Naive thymus-derived CD8-positive, alpha-beta T cell (primary cell): ENCODE measurements around the gene CYP2A7. TPM values are rescaled to one million over a fixed set of nuclear protein-coding genes. Genes with fewer than 3 reads are reported as not detected.
"Not testable (repeated sequence)": the region's sequence is repeated elsewhere in the genome, so short reads cannot be mapped to it uniquely, and the experiment has no call there.

Source experiments
- ATAC-seq, 2 donors: fragments of 150-1000 bp; cut with Tn5 transposase in 1 of 2; sonication (Bioruptor Pico), chemical (Tn5 transposase) in 1 of 2; 1 replicate in 1 of 2; 2 replicates in 1 of 2; pipeline ENCODE4 v1.10.0; 2021; ENCODE audit warnings: mild to moderate bottlenecking in 2 of 2, moderate library complexity in 2 of 2
- POLR2A ChIA-PET: fragments of 350-600 bp; sonication (Branson Sonifier 250); formaldehyde crosslinking; loops from one replicate; lab custom pipeline; 2021; ENCODE audit warnings: antibody characterized with exemption; lab: Charles Lee
- DNase-seq, 10 donors: peaks; one replicate each; pipeline versions ENCODE4 v3.0.0 to v3.0.0-alpha.2; 2020 to 2022
- H3K27ac Mint-ChIP-seq, 10 donors: one replicate each; pipeline ENCODE4 v1.8.0; 2020 to 2022; ENCODE audit warnings: mild to moderate bottlenecking in 10 of 10, mixed read lengths in 10 of 10, moderate library complexity in 4 of 10, inconsistent platforms in 1 of 10
- H3K27me3 Mint-ChIP-seq, 5 donors: one replicate each; pipeline ENCODE4 v1.8.0; 2021 to 2022; ENCODE audit warnings: mixed read lengths in 5 of 5
- H3K36me3 Mint-ChIP-seq, 3 donors: one replicate each; pipeline ENCODE4 v1.8.0; 2020 to 2022; ENCODE audit warnings: mixed read lengths in 3 of 3, mild to moderate bottlenecking in 2 of 3, inconsistent platforms in 1 of 3
- H3K4me1 Mint-ChIP-seq, 4 donors: one replicate each; pipeline ENCODE4 v1.8.0; 2021 to 2022; ENCODE audit warnings: mixed read lengths in 4 of 4
- H3K4me3 Mint-ChIP-seq, 10 donors: one replicate each; pipeline ENCODE4 v1.8.0; 2020 to 2022; ENCODE audit warnings: mild to moderate bottlenecking in 10 of 10, mixed read lengths in 10 of 10, moderate library complexity in 6 of 10, inconsistent platforms in 1 of 10
- H3K9me3 Mint-ChIP-seq, 9 donors: one replicate each; pipeline ENCODE4 v1.8.0; 2020 to 2022; ENCODE audit warnings: mixed read lengths in 9 of 9, mild to moderate bottlenecking in 3 of 9, inconsistent platforms in 1 of 9, moderate library complexity in 1 of 9
- polyA plus RNA-seq, 3 donors: library from polyadenylated mRNA; unstranded; fragments of 300-500 nt; fragmentation: Illumina TruSeq; gene quantifications; one replicate each; pipeline ENCODE4 v1.2.3, GENCODE V29; 2021
- total RNA-seq, 8 experiments: library from RNA in 2 of 8; stranded (reverse) in 2 of 8; gene quantifications; one replicate each; pipeline ENCODE4 v1.2.3 and lab custom pipeline; 2021 to 2026

Gene CYP2A7
- total and polyA plus RNA-seq, 5 experiments from 2014 or later = not detected

GRCh38 chr19:40919530-40920299 is 37.7 kb upstream of the CYP2A7 start:
- ATAC-seq, DNase-seq, H3K27ac Mint-ChIP-seq, POLR2A ChIA-PET, H3K4me3 Mint-ChIP-seq, H3K4me1 Mint-ChIP-seq: not testable (repeated sequence)
- Mint-ChIP-seq H3K9me3 (peaks cover 3 to 66% (median 24%) of the 10 kb centered on the region in 9 donors), H3K36me3 (peaks cover 0 to 19% (median 13%) of the 10 kb centered on the region in 3 donors), H3K27me3 (peaks cover 0 to 13% (median 0%) of the 10 kb centered on the region in 5 donors)

GRCh38 chr19:40918303-40918702 is 36.3 kb upstream of the CYP2A7 start:
- H3K9me3 Mint-ChIP-seq = peaks cover 3 to 80% (median 38%) of the 10 kb centered on the region in 9 donors
- ATAC-seq, H3K4me1 Mint-ChIP-seq, POLR2A ChIA-PET, H3K27ac Mint-ChIP-seq, H3K4me3 Mint-ChIP-seq, DNase-seq: not testable (repeated sequence)
- peaks cover 0 to 18% (median 0%) of the 10 kb centered on the region in 5 donors for H3K27me3 Mint-ChIP-seq
- H3K36me3 Mint-ChIP-seq = peaks cover 2 to 33% (median 19%) of the 10 kb centered on the region in 3 donors

GRCh38 chr19:40908976-40909375 is 26.9 kb upstream of the CYP2A7 start:
- DNase-seq (peak in 4 of 10 donors; percentile 13 to 67 (median 42)), ATAC-seq (peak in 1 of 2 donors; percentile 66)
- peaks cover 0 to 18% (median 6%) of the 10 kb centered on the region in 9 donors for H3K9me3 Mint-ChIP-seq
- H3K4me1 Mint-ChIP-seq = peaks cover 7 to 24% (median 14%) of the 10 kb centered on the region in 4 donors
- H3K27me3 Mint-ChIP-seq = peaks cover 0 to 18% (median 3%) of the 10 kb centered on the region in 5 donors
- POLR2A ChIA-PET = no interaction called here
- peak overlapping the region in 9 of 10 donors; percentile 70 to 93 (median 81) for H3K4me3 Mint-ChIP-seq
- peak overlapping the region in 8 of 10 donors; percentile 74 to 97 (median 90) for H3K27ac Mint-ChIP-seq
- H3K36me3 Mint-ChIP-seq = peaks cover 2 to 10% (median 7%) of the 10 kb centered on the region in 3 donors

- POLR2A ChIA-PET = no interaction called here
- peak; percentile 85 to 91 for ATAC-seq
- H3K27ac Mint-ChIP-seq = peak overlapping the region; percentile 32 to 97 (median 87)
- peaks cover 0 to 10% (median 0%) of the 10 kb centered on the region in 9 donors for H3K9me3 Mint-ChIP-seq
- DNase-seq = peak; percentile 23 to 75 (median 66)
- peaks cover 7 to 24% (median 14%) of the 10 kb centered on the region in 4 donors for H3K4me1 Mint-ChIP-seq
- H3K4me3 Mint-ChIP-seq = peak overlapping the region; percentile 70 to 93 (median 80)
- H3K27me3 Mint-ChIP-seq = peaks cover 0 to 18% (median 3%) of the 10 kb centered on the region in 5 donors
- H3K36me3 Mint-ChIP-seq = peaks cover 0 to 10% (median 0%) of the 10 kb centered on the region in 3 donors
Observed at GRCh38 chr19:40907968-40908735, 26.1 kb upstream of the CYP2A7 start.

GRCh38 chr19:40906512-40906911 is 24.5 kb upstream of the CYP2A7 start:
- H3K36me3 Mint-ChIP-seq = no peaks in the 10 kb centered on the region
- no peaks in the 10 kb centered on the region for H3K9me3 Mint-ChIP-seq
- no peak overlapping the region for H3K4me3 Mint-ChIP-seq
- POLR2A ChIA-PET = interaction anchor here (0.6 to 1.5 kb wide), 3 partner anchors 63 to 128 kb away, joined by 3 read pairs; partner anchors contain the start of gene RAB4B
- DNase-seq = no peak
- H3K27me3 Mint-ChIP-seq = peaks cover 0 to 18% (median 3%) of the 10 kb centered on the region in 5 donors
- H3K4me1 Mint-ChIP-seq = peaks cover 7 to 24% (median 14%) of the 10 kb centered on the region in 4 donors
- no peak for ATAC-seq
- no peak overlapping the region for H3K27ac Mint-ChIP-seq

GRCh38 chr19:40904673-40905156 is 22.7 kb upstream of the CYP2A7 start:
- H3K27ac Mint-ChIP-seq = peak overlapping the region in 1 of 10 donors; percentile 17
- POLR2A ChIA-PET, H3K9me3 Mint-ChIP-seq, DNase-seq, H3K4me3 Mint-ChIP-seq, H3K36me3 Mint-ChIP-seq, ATAC-seq: not testable (repeated sequence)
- peaks cover 0 to 14% (median 2%) of the 10 kb centered on the region in 5 donors for H3K27me3 Mint-ChIP-seq
- H3K4me1 Mint-ChIP-seq = peaks cover 17 to 33% (median 25%) of the 10 kb centered on the region in 4 donors

- H3K27ac Mint-ChIP-seq, H3K36me3 Mint-ChIP-seq, POLR2A ChIA-PET, DNase-seq, H3K27me3 Mint-ChIP-seq, H3K4me3 Mint-ChIP-seq, ATAC-seq, H3K9me3 Mint-ChIP-seq: not testable (repeated sequence)
- peaks cover 9 to 21% (median 14%) of the 10 kb centered on the region in 4 donors for H3K4me1 Mint-ChIP-seq
Observed at GRCh38 chr19:40901975-40902750, 20.1 kb upstream of the CYP2A7 start.

GRCh38 chr19:40900521-40900920 is 18.5 kb upstream of the CYP2A7 start:
- H3K36me3 Mint-ChIP-seq, H3K27me3 Mint-ChIP-seq, DNase-seq, POLR2A ChIA-PET, ATAC-seq, H3K9me3 Mint-ChIP-seq: not testable (repeated sequence)
- Mint-ChIP-seq H3K27ac (peak overlapping the region in 6 of 10 donors; percentile 7 to 88 (median 36)), H3K4me3 (peak overlapping the region in 4 of 10 donors; percentile 9 to 78 (median 54)), H3K4me1 (peaks cover 9 to 21% (median 14%) of the 10 kb centered on the region in 4 donors)

- H3K9me3 Mint-ChIP-seq, H3K36me3 Mint-ChIP-seq, H3K27me3 Mint-ChIP-seq, POLR2A ChIA-PET: not testable (repeated sequence)
- Mint-ChIP-seq H3K27ac (peak overlapping the region in 9 of 10 donors; percentile 24 to 91 (median 75)), H3K4me1 (peaks cover 9 to 21% (median 14%) of the 10 kb centered on the region in 4 donors), H3K4me3 (peak overlapping the region in 8 of 10 donors; percentile 13 to 78 (median 54))
- ATAC-seq (peak; percentile 70 to 98), DNase-seq (peak in 6 of 10 donors; percentile 6 to 45 (median 34))
Observed at GRCh38 chr19:40899964-40900363, 17.9 kb upstream of the CYP2A7 start.

GRCh38 chr19:40896843-40897789 is 15.1 kb upstream of the CYP2A7 start:
- H3K27ac Mint-ChIP-seq, H3K9me3 Mint-ChIP-seq, H3K36me3 Mint-ChIP-seq, H3K4me3 Mint-ChIP-seq, ATAC-seq, DNase-seq, POLR2A ChIA-PET: not testable (repeated sequence)
- H3K27me3 Mint-ChIP-seq = peaks cover 9 to 17% (median 14%) of the 10 kb centered on the region in 5 donors
- H3K4me1 Mint-ChIP-seq = peaks cover 9 to 21% (median 14%) of the 10 kb centered on the region in 4 donors

- Mint-ChIP-seq H3K9me3 (no peaks in the 10 kb centered on the region), H3K4me3 (no peak overlapping the region), H3K27me3 (peaks cover 9 to 21% (median 19%) of the 10 kb centered on the region in 5 donors), H3K36me3 (no peaks in the 10 kb centered on the region), H3K27ac (no peak overlapping the region), H3K4me1 (peaks cover 9 to 21% (median 14%) of the 10 kb centered on the region in 4 donors)
- POLR2A ChIA-PET = no interaction called here
- DNase-seq (no peak), ATAC-seq (no peak)
Observed at GRCh38 chr19:40896418-40896796, 14.4 kb upstream of the CYP2A7 start.
